Keratinocyte (primary cell): Measurements from ENCODE around the gene GSTT4. TPM values are rescaled to one million over a fixed set of nuclear protein-coding genes. Genes with fewer than 3 reads are reported as not detected.

Experiments used
- DNase-seq: peaks from one replicate; pipeline ENCODE4 v3.0.0-alpha.2; 2011; ENCODE audit warnings: low read depth, missing footprints, low spot score
- FAIRE-seq: peaks from 2 replicates; lab custom pipeline; 2011; peaks lifted over from hg19 to GRCh38; lab: Jason Lieb, UNC
- H2AFZ ChIP-seq: 2 replicates; pipeline ENCODE4 v1.6.0; 2012; ENCODE audit warnings: low read length, control low read depth, inconsistent platforms; ENCODE audit not compliant: control insufficient read depth
- H3K27ac ChIP-seq: 2 replicates; pipeline ENCODE4 v1.5.1; 2011; ENCODE audit warnings: low read length; ENCODE audit not compliant: control insufficient read depth, insufficient read depth
- H3K27me3 ChIP-seq: 3 replicates; pipeline ENCODE4 v1.6.0; 2011; ENCODE audit warnings: low read length; ENCODE audit not compliant: control insufficient read depth, insufficient read depth; ENCODE audit errors: extremely low read depth
- H3K36me3 ChIP-seq, 2 experiments: 2 replicates in 1 of 2; 3 replicates in 1 of 2; pipeline ENCODE4 v1.5.1; 2011; ENCODE audit warnings: low read length in 2 of 2, mild to moderate bottlenecking in 1 of 2; ENCODE audit not compliant: control insufficient read depth in 2 of 2, insufficient read depth in 2 of 2; ENCODE audit errors: extremely low read depth in 1 of 2
- H3K4me1 ChIP-seq: 3 replicates; pipeline ENCODE4 v1.5.1; 2011; ENCODE audit warnings: low read length; ENCODE audit not compliant: control insufficient read depth, insufficient read depth; ENCODE audit errors: extremely low read depth
- H3K4me2 ChIP-seq: 3 replicates; pipeline ENCODE4 v1.6.0; 2011; ENCODE audit warnings: low read depth, low read length; ENCODE audit not compliant: control insufficient read depth, insufficient read depth; ENCODE audit errors: extremely low read depth
- H3K4me3 ChIP-seq, 3 experiments: fragments of 200-600 bp in 1 of 3; sonication (generic) in 1 of 3; 2 replicates in 2 of 3; 3 replicates in 1 of 3; pipeline ENCODE4 v1.5.1; 2011 to 2016; ENCODE audit warnings: low read length in 3 of 3, mild to moderate bottlenecking in 3 of 3, control low read depth in 2 of 3, inconsistent platforms in 1 of 3, low read depth in 1 of 3, mixed read lengths in 1 of 3, mixed run types in 1 of 3, moderate library complexity in 1 of 3; ENCODE audit not compliant: control insufficient read depth in 2 of 3, insufficient read depth in 2 of 3; ENCODE audit errors: extremely low read depth in 1 of 3
- H3K79me2 ChIP-seq: 2 replicates; pipeline ENCODE4 v1.6.0; 2012; ENCODE audit warnings: low read length; ENCODE audit not compliant: control insufficient read depth, insufficient read depth
- H3K9ac ChIP-seq: 3 replicates; pipeline ENCODE4 v1.6.0; 2011; ENCODE audit warnings: low read length; ENCODE audit not compliant: control insufficient read depth, insufficient read depth; ENCODE audit errors: extremely low read depth
- H3K9me1 ChIP-seq: 3 replicates; pipeline ENCODE4 v1.6.0; 2011; ENCODE audit warnings: low read length; ENCODE audit not compliant: control insufficient read depth, insufficient read depth; ENCODE audit errors: extremely low read depth
- H3K9me3 ChIP-seq: 2 replicates; pipeline ENCODE4 v1.5.1; 2012; ENCODE audit warnings: low read depth, low read length; ENCODE audit not compliant: control insufficient read depth
- H4K20me1 ChIP-seq: 3 replicates; pipeline ENCODE4 v1.6.0; 2011; ENCODE audit warnings: low read length; ENCODE audit not compliant: control insufficient read depth, insufficient read depth; ENCODE audit errors: extremely low read depth
- CTCF ChIP-seq, 3 experiments: IDR thresholded peaks in 1 of 3; conservative IDR thresholded peaks in 1 of 3; optimal IDR thresholded peaks in 1 of 3; 2 replicates in 2 of 3; 3 replicates in 1 of 3; pipeline versions ENCODE3 to v1.5.1; 2011; ENCODE audit warnings: low read length in 3 of 3, mild to moderate bottlenecking in 3 of 3, moderate library complexity in 2 of 3, control low read depth in 1 of 3, inconsistent platforms in 1 of 3; ENCODE audit not compliant: insufficient read depth in 2 of 3; ENCODE audit errors: extremely low read depth in 1 of 3
- EZH2 ChIP-seq: IDR thresholded peaks from one replicate; pipeline ENCODE4 v1.6.1; 2012; ENCODE audit warnings: inconsistent platforms, mild to moderate bottlenecking, low read length, moderate library complexity
- dilution Hi-C: fragments of 300-500 bp; cut with MboI; formaldehyde crosslinking; loops from one replicate; pipeline ENCODE4 v1.7.0; 2020; ENCODE audit warnings: low sequenced_read_pairs; ENCODE audit not compliant: extremely low pct_ligation_motif_present
- polyA plus RNA-seq, 5 experiments: library from polyadenylated mRNA; depleted of rRNA in 3 of 5; stranded (reverse) in 3 of 5; stranded (forward) in 1 of 5; unstranded in 1 of 5; fragments of >200 nt; gene quantifications; 1 replicate in 1 of 5; 2 replicates in 3 of 5; 3 replicates in 1 of 5; pipeline versions ENCODE4 v1.2.1 to v1.2.3, GENCODE V29; 2011 to 2012; ENCODE audit warnings: missing spikeins in 2 of 5, low read depth in 1 of 5, low replicate concordance in 1 of 5

The GSTT4 gene
- polyA plus RNA-seq, 1 donor (not counting 4 experiments of a cell fraction or from before 2014, with no cell fraction given): not detected

- Histone ChIP-seq H3K4me3 (no peak overlapping the region), H3K9me3 (no peaks in the 10 kb centered on the region), H3K36me3 (peaks cover 35 to 44% of the 10 kb centered on the region in 2 experiments), H3K9ac (no peak overlapping the region), H3K4me1 (no peaks in the 10 kb centered on the region), H3K79me2 (no peaks in the 10 kb centered on the region), H2AFZ (no peak overlapping the region), H3K27ac (no peak overlapping the region), H3K4me2 (no peak overlapping the region), H4K20me1 (no peaks in the 10 kb centered on the region), H3K27me3 (no peaks in the 10 kb centered on the region), H3K9me1 (no peaks in the 10 kb centered on the region)
- FAIRE-seq: no peak
- dilution Hi-C loops: no loop called here
- DNase-seq: no peak
- TF ChIP-seq EZH2 (no peak), CTCF (optimal IDR thresholded peaks at IDR 0.05 in 1 of 3, IDR thresholded peaks at IDR 0.05 in 1 of 3, conservative IDR thresholded peaks at IDR 0.05 in 1 of 3; ENCODE audit: extremely low read depth in 1 of 3, insufficient read depth in 2 of 3, low read length in 3 of 3) (no peak)
Measured at GRCh38 chr22:24053481-24054226, 48.4 kb upstream of the GSTT4 start.

- Histone ChIP-seq H3K4me2 (no peak overlapping the region), H4K20me1 (no peaks in the 10 kb centered on the region), H2AFZ (no peak overlapping the region), H3K4me1 (no peaks in the 10 kb centered on the region), H3K79me2 (no peaks in the 10 kb centered on the region), H3K27ac (no peak overlapping the region), H3K9me1 (no peaks in the 10 kb centered on the region), H3K9ac (no peak overlapping the region), H3K36me3 (peaks cover 33 to 35% of the 10 kb centered on the region in 2 experiments), H3K9me3 (no peaks in the 10 kb centered on the region), H3K27me3 (no peaks in the 10 kb centered on the region), H3K4me3 (no peak overlapping the region)
- DNase-seq (no peak), FAIRE-seq (no peak)
- TF ChIP-seq EZH2 (no peak), CTCF (optimal IDR thresholded peaks at IDR 0.05 in 1 of 3, IDR thresholded peaks at IDR 0.05 in 1 of 3, conservative IDR thresholded peaks at IDR 0.05 in 1 of 3; ENCODE audit: extremely low read depth in 1 of 3, insufficient read depth in 2 of 3, low read length in 3 of 3) (no peak)
- dilution Hi-C loops: no loop called here
Measured at GRCh38 chr22:24051568-24051967, 46.3 kb upstream of the GSTT4 start.
